GM23338 (cell line): ENCODE results near the gene NAA80. TPM values are rescaled to one million over a fixed set of nuclear protein-coding genes. Genes with fewer than 3 reads are reported as not detected.
A peak's percentile ranks its signal among the peaks of the same experiment; 100 is the strongest.

Source experiments
- ATAC-seq: fragments of 200-7000 bp; cut with Tn5 transposase; 3 replicates; pipeline ENCODE4 v1.9.1; 2020
- DNase-seq: peaks from one replicate; pipeline ENCODE4 v3.0.0-alpha.2; 2015; ENCODE audit warnings: low spot score
- H2AFZ ChIP-seq: fragments of 200-600 bp; sonication (generic); 2 replicates; pipeline ENCODE4 v1.8.0; 2016; ENCODE audit warnings: antibody characterized with exemption, mild to moderate bottlenecking, moderate library complexity
- H3F3A ChIP-seq: fragments of 200-600 bp; sonication (generic); replicated peaks from 2 replicates; pipeline ENCODE4 v1.8.0; 2017; ENCODE audit warnings: antibody characterized with exemption, mixed run types, low read depth
- H3K27ac ChIP-seq: fragments of 200-600 bp; sonication (generic); 2 replicates; pipeline ENCODE4 v1.6.1; 2016; ENCODE audit warnings: low read depth
- H3K27me3 ChIP-seq: fragments of 200-600 bp; sonication (generic); 2 replicates; pipeline ENCODE4 v1.8.0; 2016; ENCODE audit warnings: mild to moderate bottlenecking, mixed run types, moderate library complexity; ENCODE audit not compliant: insufficient read depth
- H3K36me3 ChIP-seq: fragments of 200-600 bp; sonication (generic); 2 replicates; pipeline ENCODE4 v1.8.0; 2016; ENCODE audit warnings: mild to moderate bottlenecking; ENCODE audit not compliant: insufficient read depth
- H3K4me1 ChIP-seq: fragments of 200-600 bp; sonication (generic); 2 replicates; pipeline ENCODE4 v1.8.0; 2016; ENCODE audit warnings: mild to moderate bottlenecking, moderate library complexity; ENCODE audit not compliant: insufficient read depth
- H3K4me2 ChIP-seq: fragments of 200-600 bp; sonication (generic); 2 replicates; pipeline ENCODE4 v1.7.1; 2017; ENCODE audit warnings: mixed run types
- H3K4me3 ChIP-seq: fragments of 200-600 bp; sonication (generic); 2 replicates; pipeline ENCODE4 v1.6.1; 2016; ENCODE audit warnings: mixed run types
- H3K79me2 ChIP-seq: fragments of 200-600 bp; sonication (generic); replicated peaks from 2 replicates; pipeline ENCODE4 v1.8.0; 2017; ENCODE audit warnings: mild to moderate bottlenecking; ENCODE audit not compliant: insufficient read depth
- H3K9me2 ChIP-seq: fragments of 200-600 bp; sonication (generic); 2 replicates; pipeline ENCODE4 v1.8.0; 2017; ENCODE audit not compliant: insufficient read depth
- H4K20me1 ChIP-seq: fragments of 200-600 bp; sonication (generic); replicated peaks from 2 replicates; pipeline ENCODE4 v1.8.0; 2017; ENCODE audit warnings: mild to moderate bottlenecking; ENCODE audit not compliant: insufficient read depth
- H3K27ac Mint-ChIP-seq: 2 replicates; pipeline ENCODE4 v1.8.0; 2020; ENCODE audit warnings: inconsistent platforms, mild to moderate bottlenecking, moderate library complexity, mixed read lengths
- H3K27me3 Mint-ChIP-seq: 3 replicates; pipeline ENCODE4 v1.8.0; 2022; ENCODE audit warnings: low read depth, mild to moderate bottlenecking, moderate library complexity, mixed read lengths, inconsistent platforms; ENCODE audit not compliant: insufficient read depth, poor library complexity
- H3K36me3 Mint-ChIP-seq: 3 replicates; pipeline ENCODE4 v1.8.0; 2021; ENCODE audit warnings: low read depth, mild to moderate bottlenecking, inconsistent platforms, moderate library complexity, mixed read lengths
- H3K4me1 Mint-ChIP-seq: 3 replicates; pipeline ENCODE4 v1.8.0; 2020; ENCODE audit warnings: mild to moderate bottlenecking, inconsistent platforms, mixed read lengths
- H3K4me3 Mint-ChIP-seq: 3 replicates; pipeline ENCODE4 v1.8.0; 2021; ENCODE audit warnings: moderate library complexity, mild to moderate bottlenecking, inconsistent platforms, mixed read lengths
- H3K9me3 Mint-ChIP-seq: 3 replicates; pipeline ENCODE4 v1.8.0; 2020; ENCODE audit warnings: moderate library complexity, mild to moderate bottlenecking, inconsistent platforms, mixed read lengths
- CREB1 ChIP-seq: fragments of 250-450 bp; sonication (Bioruptor Pico); IDR thresholded peaks from 2 replicates; pipeline ENCODE4 v1.5.0; 2020; ENCODE audit warnings: low read depth, mild to moderate bottlenecking, moderate library complexity
- CTCF ChIP-seq, 2 experiments: fragments of 200-600 bp in 1 of 2; sonication (generic) in 1 of 2; conservative IDR thresholded peaks; 2 replicates each; pipeline versions ENCODE4 v1.5.1 to v1.6.1; 2016 to 2017; ENCODE audit warnings: antibody characterized with exemption in 2 of 2, low read depth in 2 of 2, mild to moderate bottlenecking in 2 of 2, moderate library complexity in 1 of 2
- ETS1 ChIP-seq: IDR thresholded peaks from 2 replicates; pipeline ENCODE4 v1.6.1; 2016; ENCODE audit warnings: antibody characterized with exemption
- EZH2 ChIP-seq: fragments of 200-600 bp; sonication (generic); IDR thresholded peaks from one replicate; pipeline ENCODE4 v1.8.0; 2017; ENCODE audit warnings: antibody characterized with exemption, mild to moderate bottlenecking, low read depth; ENCODE audit not compliant: unreplicated experiment
- EZH2phosphoT487 ChIP-seq: fragments of 200-600 bp; sonication (generic); IDR thresholded peaks from one replicate; pipeline ENCODE4 v1.8.1; 2018; ENCODE audit warnings: antibody characterized with exemption; ENCODE audit not compliant: unreplicated experiment
- JUNB ChIP-seq: IDR thresholded peaks from one replicate; pipeline ENCODE4 v1.6.1; 2016; ENCODE audit warnings: antibody characterized with exemption; ENCODE audit not compliant: unreplicated experiment
- NANOG ChIP-seq: IDR thresholded peaks from 2 replicates; pipeline ENCODE4 v1.6.1; 2016; ENCODE audit warnings: antibody characterized with exemption, borderline replicate concordance
- POLR2AphosphoS5 ChIP-seq: IDR thresholded peaks from 2 replicates; pipeline ENCODE4 v1.6.1; 2016; ENCODE audit warnings: antibody characterized with exemption, low read depth
- REST ChIP-seq: IDR thresholded peaks from one replicate; pipeline ENCODE4 v1.6.1; 2018; ENCODE audit warnings: antibody characterized with exemption; ENCODE audit not compliant: unreplicated experiment
- STAT1 ChIP-seq: IDR thresholded peaks from one replicate; pipeline ENCODE4 v1.6.1; 2016; ENCODE audit warnings: antibody characterized with exemption; ENCODE audit not compliant: unreplicated experiment
- ZNF114 ChIP-seq: fragments of 250-450 bp; sonication (Bioruptor Pico); IDR thresholded peaks from 2 replicates; pipeline ENCODE4 v1.5.0; 2020; ENCODE audit warnings: mild to moderate bottlenecking, moderate library complexity
- ZNF331 ChIP-seq: fragments of 250-450 bp; sonication (Bioruptor Pico); IDR thresholded peaks from 2 replicates; pipeline ENCODE4 v1.5.0; 2020; ENCODE audit warnings: low read depth, mild to moderate bottlenecking, moderate library complexity
- ZNF462 ChIP-seq: fragments of 250-450 bp; sonication (Bioruptor Pico); IDR thresholded peaks from 2 replicates; pipeline ENCODE4 v1.5.0; 2020; ENCODE audit warnings: mild to moderate bottlenecking, moderate library complexity
- polyA plus RNA-seq: library from polyadenylated mRNA; unstranded; fragments of >200 nt; fragmentation: Nextera tagmentation; extraction: Ambion mirVana; gene quantifications from 2 replicates; pipeline ENCODE4 v1.2.1, GENCODE V29; 2016
- total RNA-seq: library from RNA; depleted of rRNA; stranded (reverse); fragments of >200 nt; shearing (Covaris generic); gene quantifications from 2 replicates; pipeline ENCODE4 v1.2.3, GENCODE V29; 2014

Gene NAA80
- total and polyA plus RNA-seq, 2 experiments from 2014 or later: 12.1 to 16.7 TPM

- peaks cover 64% of the 10 kb centered on the region for H3K27me3 Mint-ChIP-seq
- Histone ChIP-seq H3K4me3 (peak overlapping the region; percentile 65), H3K9me2 (no peaks in the 10 kb centered on the region), H2AFZ (peak overlapping the region; percentile 85; the same call in 1 of the 2 replicates), H3K4me1 (peaks cover 24% of the 10 kb centered on the region), H3K79me2 (peaks cover 22% of the 10 kb centered on the region), H3K27ac (no peak overlapping the region), H3K4me2 (peak overlapping the region; percentile 90), H3K36me3 (no peaks in the 10 kb centered on the region), H4K20me1 (peaks cover 11% of the 10 kb centered on the region), H3K27me3 (peaks cover 57% of the 10 kb centered on the region), H3F3A (peaks cover 38% of the 10 kb centered on the region)
- no peaks in the 10 kb centered on the region; the same call in 2 of the 3 replicates for H3K36me3 Mint-ChIP-seq
- no peak overlapping the region for H3K27ac Mint-ChIP-seq
- no peak for ATAC-seq
- DNase-seq: no peak
- peaks cover 3% of the 10 kb centered on the region; the same call in 1 of the 3 replicates for H3K9me3 Mint-ChIP-seq
- H3K4me3 Mint-ChIP-seq: peak overlapping the region; percentile 62
- H3K4me1 Mint-ChIP-seq: peaks cover 29% of the 10 kb centered on the region
- TF ChIP-seq ETS1: no peak
- TF ChIP-seq CTCF (conservative IDR thresholded peaks at IDR 0.05; ENCODE audit: low read depth in 2 of 2): no peak
- TF ChIP-seq STAT1: no peak
- no peak for TF ChIP-seq ZNF114 (CRISPR knock-in tag)
- no peak for TF ChIP-seq EZH2phosphoT487
- TF ChIP-seq NANOG: no peak
- no peak for TF ChIP-seq CREB1 (CRISPR knock-in tag)
- TF ChIP-seq REST: no peak
- no peak for TF ChIP-seq ZNF331
- no peak for TF ChIP-seq JUNB
- TF ChIP-seq POLR2AphosphoS5: no peak
- TF ChIP-seq ZNF462 (CRISPR knock-in tag): no peak
- no peak for TF ChIP-seq EZH2
Measured at GRCh38 chr3:50339485-50340146, 40.4 kb upstream of the NAA80 start.
